VCaP (cell line): Measurements from ENCODE around the gene PIEZO2.

Experiments used
- H3K27ac ChIP-seq: fragments of 450-650 bp; 2 replicates; pipeline ENCODE4 v1.5.1; 2017
- CTCF ChIP-seq: fragments of 450-650 bp; conservative IDR thresholded peaks from 2 replicates; pipeline ENCODE4 v1.5.1; 2017; ENCODE audit warnings: mild to moderate bottlenecking, moderate library complexity

PIEZO2 gene

GRCh38 chr18:10732990-10733389 is 416.4 kb downstream of the PIEZO2 start:
- H3K27ac ChIP-seq, result no peak overlapping the region
- TF ChIP-seq CTCF, result no peak

- TF ChIP-seq CTCF, result no peak
- no peak overlapping the region for H3K27ac ChIP-seq
Measured at GRCh38 chr18:10727477-10727876, 421.9 kb downstream of the PIEZO2 start.

GRCh38 chr18:10726198-10727068 is 422.9 kb downstream of the PIEZO2 start:
- TF ChIP-seq CTCF, result no peak
- peak overlapping the region; percentile 76 for H3K27ac ChIP-seq

- H3K27ac ChIP-seq, result no peak overlapping the region
- no peak for TF ChIP-seq CTCF
Measured at GRCh38 chr18:10724666-10725065, 424.7 kb downstream of the PIEZO2 start.

- TF ChIP-seq CTCF, result no peak
- H3K27ac ChIP-seq, result no peak overlapping the region
Measured at GRCh38 chr18:10723496-10723895, 425.9 kb downstream of the PIEZO2 start.

- TF ChIP-seq CTCF, result no peak
- no peak overlapping the region for H3K27ac ChIP-seq
Measured at GRCh38 chr18:10718809-10719208, 430.6 kb downstream of the PIEZO2 start.

- H3K27ac ChIP-seq, result no peak overlapping the region
- no peak for TF ChIP-seq CTCF
Measured at GRCh38 chr18:10715791-10716190, 433.6 kb downstream of the PIEZO2 start.
